Astrocyte (in vitro differentiated cells and primary cell): Measurements from ENCODE around the gene CTRB2. TPM values are rescaled to one million over a fixed set of nuclear protein-coding genes. Genes with fewer than 3 reads are reported as not detected.
"Not testable (repeated sequence)": the region's sequence is repeated elsewhere in the genome, so short reads cannot be mapped to it uniquely, and the experiment has no call there.

Experiments
- DNase-seq: peaks from one replicate; pipeline ENCODE4 v3.0.0-alpha.2; 2010; ENCODE audit warnings: low read depth
- FAIRE-seq: peaks from 2 replicates; lab custom pipeline; 2011; peaks lifted over from hg19 to GRCh38; lab: Jason Lieb, UNC
- H2AFZ ChIP-seq: 2 replicates; pipeline ENCODE4 v1.6.0; 2012; ENCODE audit warnings: low read depth, low read length, inconsistent platforms
- H3K27ac ChIP-seq: 2 replicates; pipeline ENCODE4 v1.5.1; 2011; ENCODE audit warnings: low read depth, low read length, inconsistent platforms
- H3K27me3 ChIP-seq: 2 replicates; pipeline ENCODE4 v1.6.0; 2011; ENCODE audit warnings: low read length, inconsistent platforms; ENCODE audit not compliant: insufficient read depth
- H3K36me3 ChIP-seq: 2 replicates; pipeline ENCODE4 v1.5.1; 2011; ENCODE audit warnings: low read length, inconsistent platforms; ENCODE audit not compliant: insufficient read depth
- H3K4me1 ChIP-seq: 2 replicates; pipeline ENCODE4 v1.5.1; 2011; ENCODE audit warnings: low read length, inconsistent platforms; ENCODE audit not compliant: insufficient read depth
- H3K4me2 ChIP-seq: 2 replicates; pipeline ENCODE4 v1.6.0; 2012; ENCODE audit warnings: low read length, inconsistent platforms
- H3K4me3 ChIP-seq: 2 replicates; pipeline ENCODE4 v1.5.1; 2011; ENCODE audit warnings: low read depth, mild to moderate bottlenecking, low read length, inconsistent platforms; ENCODE audit not compliant: insufficient read depth
- H3K79me2 ChIP-seq: 2 replicates; pipeline ENCODE4 v1.6.0; 2012; ENCODE audit warnings: mild to moderate bottlenecking, low read length, inconsistent platforms; ENCODE audit not compliant: insufficient read depth
- H3K9ac ChIP-seq: 2 replicates; pipeline ENCODE4 v1.6.0; 2012; ENCODE audit warnings: mild to moderate bottlenecking, low read length, inconsistent platforms
- H3K9me3 ChIP-seq: 2 replicates; pipeline ENCODE4 v1.5.1; 2012; ENCODE audit warnings: low read depth, mild to moderate bottlenecking, low read length, inconsistent platforms; ENCODE audit not compliant: insufficient read depth
- H4K20me1 ChIP-seq: 2 replicates; pipeline ENCODE4 v1.6.0; 2012; ENCODE audit warnings: low read length, inconsistent platforms; ENCODE audit not compliant: insufficient read depth
- H3K27ac Mint-ChIP-seq: one replicate; pipeline ENCODE4 v1.8.0; 2021; ENCODE audit warnings: mild to moderate bottlenecking, mixed read lengths; ENCODE audit not compliant: unreplicated experiment
- H3K27me3 Mint-ChIP-seq: one replicate; pipeline ENCODE4 v1.8.0; 2021; ENCODE audit warnings: low read depth, mixed read lengths; ENCODE audit not compliant: unreplicated experiment
- H3K36me3 Mint-ChIP-seq: one replicate; pipeline ENCODE4 v1.8.0; 2021; ENCODE audit warnings: low read depth, mixed read lengths; ENCODE audit not compliant: unreplicated experiment
- H3K4me1 Mint-ChIP-seq: one replicate; pipeline ENCODE4 v1.8.0; 2021; ENCODE audit warnings: low read depth, mixed read lengths; ENCODE audit not compliant: unreplicated experiment
- H3K4me3 Mint-ChIP-seq: one replicate; pipeline ENCODE4 v1.8.0; 2021; ENCODE audit warnings: mild to moderate bottlenecking, moderate library complexity, mixed read lengths; ENCODE audit not compliant: unreplicated experiment
- H3K9me3 Mint-ChIP-seq: one replicate; pipeline ENCODE4 v1.8.0; 2021; ENCODE audit warnings: mild to moderate bottlenecking, mixed read lengths; ENCODE audit not compliant: unreplicated experiment
- CTCF ChIP-seq: IDR thresholded peaks from 2 replicates; pipeline ENCODE4 v1.5.1; 2011; ENCODE audit warnings: low read depth, mild to moderate bottlenecking, inconsistent platforms, low read length, moderate library complexity; ENCODE audit not compliant: insufficient read depth
- EZH2 ChIP-seq: IDR thresholded peaks from 2 replicates; pipeline ENCODE4 v1.6.1; 2012; ENCODE audit warnings: mild to moderate bottlenecking, low read length, inconsistent platforms; ENCODE audit not compliant: insufficient read depth
- total RNA-seq: library from RNA; stranded (reverse); gene quantifications from 2 replicates; pipeline ENCODE4 v1.2.1, GENCODE V29; 2021

Gene CTRB2
- total RNA-seq, 1 donor from 2014 or later: 0.43 TPM

- no peak for FAIRE-seq
- no peaks in the 10 kb centered on the region for H3K36me3 ChIP-seq
Observed at GRCh38 chr16:75216127-75216526, 9.2 kb upstream of the CTRB2 start.

DNA sequence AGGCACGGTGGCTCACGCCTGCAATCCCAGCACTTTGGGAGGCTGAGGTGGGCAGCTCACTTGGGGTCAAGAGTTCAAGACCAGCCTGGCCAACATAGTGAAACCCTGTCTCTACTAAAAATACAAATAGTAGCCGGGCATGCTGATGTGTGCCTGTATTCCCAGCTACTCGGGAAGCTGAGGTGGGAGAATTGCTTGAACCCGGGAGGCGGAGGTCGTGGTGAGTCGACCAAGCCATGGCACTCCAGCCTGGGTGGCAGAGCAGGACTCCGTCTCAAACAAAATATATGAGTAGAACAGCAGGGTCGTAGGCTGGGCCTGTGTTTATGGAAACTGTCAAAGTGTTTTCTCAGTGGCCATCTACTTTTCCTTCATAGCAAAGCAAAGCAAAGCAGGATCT, 4.3 kb upstream of the CTRB2 start:
- not testable (repeated sequence) for FAIRE-seq, DNase-seq, H2AFZ ChIP-seq, H3K36me3 ChIP-seq, H3K9me3 ChIP-seq, H3K79me2 ChIP-seq, H3K27me3 ChIP-seq, H3K9me3 Mint-ChIP-seq, H3K27ac Mint-ChIP-seq, H3K4me1 Mint-ChIP-seq, H4K20me1 ChIP-seq, H3K4me1 ChIP-seq, H3K4me2 ChIP-seq, H3K4me3 Mint-ChIP-seq, H3K27ac ChIP-seq, H3K36me3 Mint-ChIP-seq, H3K4me3 ChIP-seq, H3K9ac ChIP-seq
- H3K27me3 Mint-ChIP-seq: peaks cover 11% of the 10 kb centered on the region

More at GRCh38 chr16:75216127-75216526, 9.2 kb upstream of the CTRB2 start:
- Histone ChIP-seq H3K4me1 (no peaks in the 10 kb centered on the region), H3K79me2 (no peaks in the 10 kb centered on the region), H4K20me1 (no peaks in the 10 kb centered on the region), H3K9me3 (no peaks in the 10 kb centered on the region), H3K9ac (no peak overlapping the region), H3K4me2 (no peak overlapping the region), H3K4me3 (no peak overlapping the region), H3K27me3 (no peaks in the 10 kb centered on the region), H2AFZ (no peak overlapping the region), H3K27ac (no peak overlapping the region)
- Mint-ChIP-seq H3K27ac (no peak overlapping the region), H3K9me3 (no peaks in the 10 kb centered on the region), H3K4me3 (no peak overlapping the region), H3K27me3 (peaks cover 9% of the 10 kb centered on the region), H3K4me1 (peaks cover 2% of the 10 kb centered on the region), H3K36me3 (no peaks in the 10 kb centered on the region)
- no peak for TF ChIP-seq EZH2
- no peak for TF ChIP-seq CTCF
- no peak for DNase-seq

- Histone ChIP-seq H3K9me3 (no peaks in the 10 kb centered on the region), H3K36me3 (no peaks in the 10 kb centered on the region), H3K79me2 (no peaks in the 10 kb centered on the region), H3K9ac (no peak overlapping the region), H4K20me1 (no peaks in the 10 kb centered on the region), H3K4me3 (no peak overlapping the region), H3K4me2 (no peak overlapping the region), H3K4me1 (peaks cover 3% of the 10 kb centered on the region), H3K27ac (no peak overlapping the region), H3K27me3 (no peaks in the 10 kb centered on the region), H2AFZ (no peak overlapping the region)
- H3K4me3 Mint-ChIP-seq: no peak overlapping the region
- TF ChIP-seq CTCF (no peak), EZH2 (no peak)
- no peak for FAIRE-seq
- peaks cover 11% of the 10 kb centered on the region for H3K27me3 Mint-ChIP-seq
- H3K36me3 Mint-ChIP-seq: no peaks in the 10 kb centered on the region
- no peak for DNase-seq
- no peak overlapping the region for H3K27ac Mint-ChIP-seq
- no peaks in the 10 kb centered on the region for H3K9me3 Mint-ChIP-seq
- H3K4me1 Mint-ChIP-seq: peaks cover 2% of the 10 kb centered on the region
Observed at GRCh38 chr16:75209944-75210343, 3.0 kb upstream of the CTRB2 start.

DNA sequence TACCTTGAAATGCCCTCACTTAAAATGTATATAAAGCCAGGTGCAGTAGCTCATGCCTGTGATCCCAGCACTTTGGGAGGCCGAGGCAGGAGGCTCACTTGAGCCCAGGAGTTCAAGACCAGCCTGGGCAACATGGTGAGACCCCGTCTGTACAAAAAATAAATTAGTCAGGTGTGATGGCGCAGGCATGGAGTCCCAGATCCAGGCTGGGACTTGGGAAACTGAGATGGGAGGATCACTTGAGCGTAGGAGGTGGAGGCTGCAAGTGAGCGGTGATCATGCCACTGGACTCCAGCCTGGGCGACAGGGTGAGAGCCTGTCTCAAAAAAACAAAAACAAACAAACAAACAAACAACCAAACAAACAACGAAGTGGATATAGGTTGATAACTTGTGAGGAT, 2.6 kb upstream of the CTRB2 start:
- H3K36me3 Mint-ChIP-seq, H3K36me3 ChIP-seq, H3K9me3 ChIP-seq, H3K9me3 Mint-ChIP-seq, H3K27ac ChIP-seq, H3K4me1 ChIP-seq, H3K27ac Mint-ChIP-seq, FAIRE-seq, H3K79me2 ChIP-seq, H3K4me3 Mint-ChIP-seq, H3K4me1 Mint-ChIP-seq, H3K4me3 ChIP-seq, H3K27me3 ChIP-seq, H4K20me1 ChIP-seq, H3K4me2 ChIP-seq, H2AFZ ChIP-seq, DNase-seq, H3K9ac ChIP-seq: not testable (repeated sequence)
- H3K27me3 Mint-ChIP-seq: peaks cover 11% of the 10 kb centered on the region
